Mucosa of rectum (tissue), 2 donors: ENCODE measurements around the gene CD2BP2.

Experiments used
- H3K27ac ChIP-seq, 2 donors: one replicate each; pipeline ENCODE4 v1.7.0; 2013; ENCODE audit warnings: inconsistent platforms in 2 of 2, low read depth in 2 of 2, low read length in 2 of 2
- H3K27me3 ChIP-seq, 2 donors: one replicate each; pipeline ENCODE4 v1.7.0; 2013; ENCODE audit warnings: low read length in 2 of 2; ENCODE audit not compliant: control insufficient read depth in 2 of 2, insufficient read depth in 2 of 2
- H3K36me3 ChIP-seq, 2 donors: one replicate each; pipeline ENCODE4 v1.7.0; 2013; ENCODE audit warnings: low read length in 2 of 2; ENCODE audit not compliant: control insufficient read depth in 2 of 2, insufficient read depth in 2 of 2
- H3K4me1 ChIP-seq, 2 donors: one replicate each; pipeline ENCODE4 v1.7.0; 2013; ENCODE audit warnings: low read length in 2 of 2, mild to moderate bottlenecking in 1 of 2; ENCODE audit not compliant: control insufficient read depth in 2 of 2, insufficient read depth in 2 of 2
- H3K4me3 ChIP-seq, 2 donors: one replicate each; pipeline ENCODE4 v1.7.0; 2013; ENCODE audit warnings: low read length in 2 of 2
- H3K9ac ChIP-seq, 2 donors: one replicate each; pipeline ENCODE4 v1.7.0; 2013; ENCODE audit warnings: low read length in 2 of 2, low read depth in 1 of 2, mild to moderate bottlenecking in 1 of 2
- H3K9me3 ChIP-seq, 2 donors: one replicate each; pipeline ENCODE4 v1.7.0; 2013; ENCODE audit warnings: low read length in 2 of 2; ENCODE audit not compliant: control insufficient read depth in 2 of 2
- donor health status: healthy.
- donor health status: Normal muscosa, but diverticular disease.

CD2BP2 gene

DNA sequence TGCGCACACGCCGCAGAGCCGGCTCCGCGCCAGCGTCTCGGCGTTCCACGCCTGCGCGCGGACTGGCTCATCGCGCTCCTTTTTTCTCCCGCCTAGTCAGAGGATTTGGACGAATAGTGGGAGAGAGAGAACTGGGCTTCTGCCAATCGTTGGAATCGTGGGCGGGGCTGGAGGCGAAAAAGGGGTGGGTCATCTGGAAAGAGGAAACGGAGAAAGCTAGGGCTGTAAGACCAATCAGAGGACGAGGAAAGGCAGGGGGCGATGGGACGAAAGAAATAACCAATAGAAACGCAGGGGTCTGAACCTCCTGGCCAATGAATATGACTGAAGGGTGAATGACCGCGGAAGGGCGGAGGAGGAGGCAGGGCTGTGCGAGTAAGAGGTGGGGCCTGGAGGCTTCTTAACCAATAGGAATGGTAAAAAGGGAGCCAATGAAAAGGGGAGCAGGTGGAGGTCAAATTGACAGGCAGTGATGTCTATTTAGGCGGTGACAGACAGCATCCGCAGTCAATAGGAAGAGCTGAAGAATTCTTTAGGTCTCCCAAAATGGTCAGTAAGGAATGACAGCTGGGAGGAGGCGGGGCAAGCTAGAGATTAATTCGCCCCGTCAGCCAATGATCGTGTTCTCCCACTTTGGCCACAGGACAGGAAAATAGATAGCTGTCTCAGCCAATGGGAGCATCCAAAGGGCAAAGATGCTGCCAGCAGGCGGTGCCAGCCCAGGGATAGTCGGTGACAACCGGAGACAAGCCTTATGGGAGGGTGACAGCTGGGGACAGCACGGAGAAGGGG lies 15.5 kb upstream of the CD2BP2 start, which contains the start of gene TBC1D10B:
Gene TBC1D10B, minus strand, starts transcription at position 39 of the 792 bp plus-strand sequence. CDS start 311 bp downstream, outside the sequence.
- peaks cover 0 to 2% of the 10 kb centered on the region in 2 donors for H3K36me3 ChIP-seq
- H3K9me3 ChIP-seq, result no peaks in the 10 kb centered on the region
- H3K27ac ChIP-seq, result peak within 1 kb of the TSS; percentile 82 to 87
- peak within 1 kb of the TSS; percentile 75 for H3K9ac ChIP-seq
- H3K4me1 ChIP-seq, result peaks cover 24 to 32% of the 10 kb centered on the region in 2 donors
- H3K4me3 ChIP-seq, result peak within 1 kb of the TSS; percentile 70 to 84
- no peaks in the 10 kb centered on the region for H3K27me3 ChIP-seq

GRCh38 chr16:30369938-30370455 lies 14.9 kb upstream of the CD2BP2 start:
- H3K9me3 ChIP-seq, result no peaks in the 10 kb centered on the region
- peaks cover 6 to 8% of the 10 kb centered on the region in 2 donors for H3K36me3 ChIP-seq
- peak overlapping the region; percentile 19 to 67 for H3K27ac ChIP-seq
- no peaks in the 10 kb centered on the region for H3K27me3 ChIP-seq
- peak overlapping the region; percentile 70 to 84 for H3K4me3 ChIP-seq
- H3K4me1 ChIP-seq, result peaks cover 24 to 32% of the 10 kb centered on the region in 2 donors
- peak overlapping the region in 1 of 2 donors; percentile 75 for H3K9ac ChIP-seq

GRCh38 chr16:30369091-30369937 lies 14.2 kb upstream of the CD2BP2 start:
- Histone ChIP-seq H3K27ac (peak overlapping the region; percentile 19 to 67), H3K9me3 (no peaks in the 10 kb centered on the region), H3K36me3 (peaks cover 13% of the 10 kb centered on the region in 2 donors), H3K9ac (peak overlapping the region; percentile 75), H3K27me3 (no peaks in the 10 kb centered on the region), H3K4me3 (peak overlapping the region; percentile 70 to 84), H3K4me1 (peaks cover 24 to 32% of the 10 kb centered on the region in 2 donors)

GRCh38 chr16:30368792-30369090 lies 13.6 kb upstream of the CD2BP2 start:
- H3K4me3 ChIP-seq, result peak overlapping the region; percentile 70 to 84
- H3K36me3 ChIP-seq, result peaks cover 13 to 14% of the 10 kb centered on the region in 2 donors
- peak overlapping the region; percentile 75 for H3K9ac ChIP-seq
- H3K4me1 ChIP-seq, result peaks cover 24 to 32% of the 10 kb centered on the region in 2 donors
- H3K9me3 ChIP-seq, result no peaks in the 10 kb centered on the region
- H3K27me3 ChIP-seq, result no peaks in the 10 kb centered on the region
- H3K27ac ChIP-seq, result peak overlapping the region; percentile 19 to 32

DNA sequence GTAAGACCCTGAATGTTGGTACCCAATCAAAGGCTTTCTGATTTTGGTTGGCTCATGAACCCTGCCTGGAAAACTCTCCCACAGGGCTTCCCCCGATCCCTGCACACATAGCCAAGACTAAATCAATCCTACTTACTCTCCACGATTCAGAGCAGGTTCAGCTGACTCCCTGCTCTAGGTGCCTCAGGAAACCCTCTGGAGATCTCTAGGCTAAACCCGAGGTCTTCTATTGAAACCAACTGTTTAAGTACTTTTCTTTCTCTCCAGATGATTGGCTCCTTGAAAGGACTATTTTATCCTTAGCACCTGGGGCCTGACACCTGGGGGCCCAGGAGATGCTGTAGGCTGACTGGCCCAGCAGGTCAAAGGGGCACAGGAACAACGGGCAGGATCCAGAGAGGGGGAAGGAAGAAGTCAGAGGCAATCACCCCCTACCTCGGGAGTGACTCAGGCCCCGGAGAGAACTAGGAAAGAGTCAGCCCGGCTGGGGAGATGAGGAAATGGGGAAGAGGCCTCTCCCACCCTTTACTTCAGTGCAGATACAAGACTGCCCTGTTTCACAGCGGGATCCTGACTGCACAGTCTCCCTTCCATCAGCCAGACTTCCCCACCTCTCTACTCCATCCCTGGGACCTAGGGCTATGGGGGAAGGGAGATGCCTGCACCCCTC lies 13.1 kb upstream of the CD2BP2 start:
- Histone ChIP-seq H3K4me3 (peak overlapping the region; percentile 70 to 84), H3K27me3 (no peaks in the 10 kb centered on the region), H3K36me3 (peaks cover 13 to 14% of the 10 kb centered on the region in 2 donors), H3K27ac (peak overlapping the region; percentile 5 to 32), H3K4me1 (peaks cover 24 to 32% of the 10 kb centered on the region in 2 donors), H3K9ac (peak overlapping the region; percentile 75), H3K9me3 (no peaks in the 10 kb centered on the region)

GRCh38 chr16:30367349-30368009 lies 12.4 kb upstream of the CD2BP2 start:
- peaks cover 15 to 16% of the 10 kb centered on the region in 2 donors for H3K36me3 ChIP-seq
- peak overlapping the region; percentile 75 for H3K9ac ChIP-seq
- no peak overlapping the region for H3K27ac ChIP-seq
- peaks cover 24 to 32% of the 10 kb centered on the region in 2 donors for H3K4me1 ChIP-seq
- H3K4me3 ChIP-seq, result peak overlapping the region; percentile 70 to 84
- no peaks in the 10 kb centered on the region for H3K27me3 ChIP-seq
- H3K9me3 ChIP-seq, result no peaks in the 10 kb centered on the region

DNA sequence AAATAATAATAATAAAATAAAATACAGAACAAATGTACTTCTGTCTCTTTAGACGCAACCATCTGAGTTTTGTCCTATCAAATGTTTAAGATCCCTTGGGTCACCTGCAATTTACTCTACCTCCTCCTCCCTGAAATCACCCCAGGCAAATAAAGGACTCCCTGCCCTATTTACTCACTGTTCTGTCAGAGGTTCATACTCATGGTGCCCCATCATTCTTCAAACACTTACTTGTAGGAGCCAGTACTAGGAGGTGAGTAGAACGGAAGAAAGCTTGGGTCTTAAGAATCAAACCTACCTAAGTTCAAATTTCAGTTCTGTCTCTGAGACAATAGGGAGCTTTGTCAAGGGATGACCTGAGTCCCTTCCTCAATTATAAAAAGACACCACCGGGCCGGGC lies 11.4 kb upstream of the CD2BP2 start:
- Histone ChIP-seq H3K9me3 (no peaks in the 10 kb centered on the region), H3K4me3 (no peak overlapping the region), H3K27ac (no peak overlapping the region), H3K27me3 (no peaks in the 10 kb centered on the region), H3K36me3 (peaks cover 19 to 20% of the 10 kb centered on the region in 2 donors), H3K9ac (no peak overlapping the region), H3K4me1 (peaks cover 22 to 32% of the 10 kb centered on the region in 2 donors)

DNA sequence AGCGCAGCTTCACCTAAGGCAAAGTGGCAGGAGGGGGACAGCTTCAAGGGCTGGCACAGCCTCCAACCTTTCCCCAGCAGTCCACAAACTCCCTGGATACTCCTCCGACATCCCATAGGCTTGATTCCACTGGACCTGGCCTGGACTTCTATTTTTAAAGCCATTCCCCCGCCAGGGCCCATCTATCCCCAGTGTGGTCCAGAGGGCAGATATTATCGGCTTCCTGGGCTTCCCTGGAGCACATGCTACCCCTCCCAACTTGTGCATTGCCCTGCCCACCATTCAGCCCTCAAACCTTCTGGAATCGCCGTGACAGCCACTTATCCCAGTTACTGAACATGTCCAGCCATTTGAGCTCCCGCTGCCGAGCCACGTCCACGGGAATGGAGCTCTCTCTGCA lies 10.1 kb upstream of the CD2BP2 start:
- Histone ChIP-seq H3K36me3 (peaks cover 24 to 29% of the 10 kb centered on the region in 2 donors), H3K9ac (no peak overlapping the region), H3K4me1 (peaks cover 17 to 30% of the 10 kb centered on the region in 2 donors), H3K27ac (no peak overlapping the region), H3K9me3 (no peaks in the 10 kb centered on the region), H3K4me3 (no peak overlapping the region), H3K27me3 (no peaks in the 10 kb centered on the region)

DNA sequence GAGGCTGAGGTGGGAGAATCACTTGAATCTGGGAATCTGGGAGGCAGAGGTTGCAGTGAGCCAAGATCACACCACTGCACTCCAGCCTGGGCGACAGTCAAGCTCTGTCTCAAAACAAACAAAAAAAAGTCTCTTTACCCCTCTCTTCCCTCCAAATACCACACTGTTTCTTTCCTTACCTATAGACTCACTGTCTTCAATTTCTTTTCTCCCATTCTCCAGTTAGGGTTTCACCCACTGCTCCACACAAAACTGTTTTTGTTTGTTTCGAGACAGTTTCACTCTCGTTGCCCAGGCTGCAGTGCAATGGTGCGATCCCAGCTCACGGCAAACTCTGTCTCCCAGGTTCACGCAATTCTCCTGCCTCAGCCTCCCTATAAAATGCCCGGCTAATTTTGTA lies 6.1 kb upstream of the CD2BP2 start:
- H3K9ac ChIP-seq, result no peak overlapping the region
- no peak overlapping the region for H3K4me3 ChIP-seq
- peaks cover 50 to 57% of the 10 kb centered on the region in 2 donors for H3K36me3 ChIP-seq
- H3K27me3 ChIP-seq, result no peaks in the 10 kb centered on the region
- H3K9me3 ChIP-seq, result no peaks in the 10 kb centered on the region
- peaks cover 10 to 15% of the 10 kb centered on the region in 2 donors for H3K4me1 ChIP-seq
- no peak overlapping the region for H3K27ac ChIP-seq
